ENCODE data around the gene PRAC1.

The PRAC1 gene

GRCh38 chr17:48722201-48722907 is at the start of gene PRAC1:
Gene PRAC1 (minus strand): TSS chr17:48722518. CDS start chr17:48722392, 126 bp downstream.
- DNase-seq, result no peak

GRCh38 chr17:48770954-48771353 is 48.6 kb upstream of the PRAC1 start:
- no peak for DNase-seq

- no peak for DNase-seq
Observed at GRCh38 chr17:48769009-48769675, 46.8 kb upstream of the PRAC1 start.

- DNase-seq, result no peak
Observed at GRCh38 chr17:48767263-48767774, 45.0 kb upstream of the PRAC1 start.

GRCh38 chr17:48761114-48761513 is 38.8 kb upstream of the PRAC1 start:
- DNase-seq, result no peak

- no peak for DNase-seq
Observed at GRCh38 chr17:48760411-48760810, 38.1 kb upstream of the PRAC1 start.

GRCh38 chr17:48759288-48759687 is 37.0 kb upstream of the PRAC1 start:
- DNase-seq, result no peak

- no peak for DNase-seq
Observed at GRCh38 chr17:48757524-48757961, 35.2 kb upstream of the PRAC1 start.

- DNase-seq, result no peak
Observed at GRCh38 chr17:48756830-48757251, 34.5 kb upstream of the PRAC1 start.

GRCh38 chr17:48755356-48755755 is 33.0 kb upstream of the PRAC1 start:
- no peak for DNase-seq

- DNase-seq, result no peak
Observed at GRCh38 chr17:48754500-48755261, 32.4 kb upstream of the PRAC1 start.

GRCh38 chr17:48753794-48754499 is 31.6 kb upstream of the PRAC1 start:
- no peak for DNase-seq

- DNase-seq, result no peak
Observed at GRCh38 chr17:48752399-48753288, 30.3 kb upstream of the PRAC1 start.

- no peak for DNase-seq
Observed at GRCh38 chr17:48751733-48752398, 29.5 kb upstream of the PRAC1 start.

GRCh38 chr17:48751172-48751571 is 28.9 kb upstream of the PRAC1 start:
- DNase-seq, result no peak

- no peak for DNase-seq
Observed at GRCh38 chr17:48749621-48750553, 27.6 kb upstream of the PRAC1 start.

GRCh38 chr17:48748718-48749566 is 26.6 kb upstream of the PRAC1 start:
- DNase-seq, result no peak

GRCh38 chr17:48747445-48748363 is 25.4 kb upstream of the PRAC1 start:
- DNase-seq, result no peak
